Measurements from ENCODE around the gene GIGYF2.

DNA sequence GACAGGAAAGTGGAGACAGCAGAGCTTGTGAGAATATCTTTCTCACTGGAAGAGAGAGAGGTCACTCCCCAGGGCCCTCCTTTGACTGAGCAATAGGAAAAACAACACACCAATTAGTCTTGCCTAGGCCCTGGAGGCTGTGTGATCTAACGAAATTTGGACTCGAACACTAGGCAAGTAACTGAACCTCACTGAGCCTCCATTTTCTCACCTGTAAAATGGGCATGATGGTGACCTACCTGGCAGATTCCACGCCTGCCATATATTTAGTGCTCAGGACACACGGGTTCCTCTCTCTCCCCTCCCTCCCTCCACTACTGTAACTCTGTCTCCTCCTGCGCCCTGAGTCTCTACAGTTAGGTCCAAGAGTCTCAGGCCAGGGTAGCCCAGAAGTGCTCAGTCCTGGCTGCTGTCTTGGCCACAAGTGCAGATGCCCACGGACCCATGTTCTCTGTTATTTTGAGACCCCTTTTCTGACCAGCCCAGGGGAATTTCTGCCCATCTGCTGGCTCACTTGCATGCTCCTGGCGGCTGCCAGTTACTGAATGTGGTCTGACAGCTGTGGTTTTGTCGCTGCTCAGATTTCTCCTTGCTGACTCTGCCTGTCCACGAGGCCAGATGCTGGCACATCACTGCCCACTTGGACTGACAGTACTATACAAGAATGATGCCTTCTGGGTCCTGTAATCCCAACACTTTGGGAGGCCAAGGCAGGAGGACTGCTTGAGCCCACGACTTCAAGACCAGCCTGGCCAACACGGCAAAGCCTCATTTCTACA is 9.6 kb upstream of the GIGYF2 start:
- TF ChIP-seq TCF7L2 (IDR thresholded peaks at IDR 0.05; ENCODE audit: borderline replicate concordance, low read depth, low read length) (no peak), EGR2 (tag by site-specific recombination; IDR thresholded peaks at IDR 0.05; ENCODE audit: low read depth) (no peak)
- TF ChIP-seq, protein P1, sequence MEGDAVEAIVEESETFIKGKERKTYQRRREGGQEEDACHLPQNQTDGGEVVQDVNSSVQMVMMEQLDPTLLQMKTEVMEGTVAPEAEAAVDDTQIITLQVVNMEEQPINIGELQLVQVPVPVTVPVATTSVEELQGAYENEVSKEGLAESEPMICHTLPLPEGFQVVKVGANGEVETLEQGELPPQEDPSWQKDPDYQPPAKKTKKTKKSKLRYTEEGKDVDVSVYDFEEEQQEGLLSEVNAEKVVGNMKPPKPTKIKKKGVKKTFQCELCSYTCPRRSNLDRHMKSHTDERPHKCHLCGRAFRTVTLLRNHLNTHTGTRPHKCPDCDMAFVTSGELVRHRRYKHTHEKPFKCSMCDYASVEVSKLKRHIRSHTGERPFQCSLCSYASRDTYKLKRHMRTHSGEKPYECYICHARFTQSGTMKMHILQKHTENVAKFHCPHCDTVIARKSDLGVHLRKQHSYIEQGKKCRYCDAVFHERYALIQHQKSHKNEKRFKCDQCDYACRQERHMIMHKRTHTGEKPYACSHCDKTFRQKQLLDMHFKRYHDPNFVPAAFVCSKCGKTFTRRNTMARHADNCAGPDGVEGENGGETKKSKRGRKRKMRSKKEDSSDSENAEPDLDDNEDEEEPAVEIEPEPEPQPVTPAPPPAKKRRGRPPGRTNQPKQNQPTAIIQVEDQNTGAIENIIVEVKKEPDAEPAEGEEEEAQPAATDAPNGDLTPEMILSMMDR (tag by site-specific recombination; IDR thresholded peaks at IDR 0.05), result no peak

All from HEK293 (cell line).